WTC11 (cell line): ENCODE measurements around the gene LCP1. TPM values are rescaled to one million over a fixed set of nuclear protein-coding genes. Genes with fewer than 3 reads are reported as not detected.

Experiments used
- ATAC-seq: fragments of 200-7000 bp; cut with Tn5 transposase; 2 replicates; pipeline ENCODE4 v1.10.0; 2021; ENCODE audit warnings: mild to moderate bottlenecking, moderate library complexity
- CTCF ChIA-PET: fragments of 300-600 bp; sonication (Branson Sonifier 250); formaldehyde crosslinking; loops from one replicate; lab custom pipeline; 2021; ENCODE audit warnings: antibody characterized with exemption; lab: Charles Lee
- POLR2A ChIA-PET: fragments of 350-600 bp; sonication (Branson Sonifier 250); formaldehyde crosslinking; loops from one replicate; lab custom pipeline; 2021; ENCODE audit warnings: antibody characterized with exemption; lab: Charles Lee
- DNase-seq: peaks from one replicate; pipeline ENCODE4 v3.0.0; 2021; ENCODE audit warnings: low spot score
- H3K27ac Mint-ChIP-seq: 2 replicates; pipeline ENCODE4 v1.8.0; 2021; ENCODE audit warnings: mixed read lengths
- H3K27me3 Mint-ChIP-seq: 2 replicates; pipeline ENCODE4 v1.8.0; 2021; ENCODE audit warnings: low read depth, mild to moderate bottlenecking, moderate library complexity, mixed read lengths
- H3K36me3 Mint-ChIP-seq: 2 replicates; pipeline ENCODE4 v1.8.0; 2021; ENCODE audit warnings: mixed read lengths
- H3K4me1 Mint-ChIP-seq: 2 replicates; pipeline ENCODE4 v1.8.0; 2022; ENCODE audit warnings: mixed read lengths
- H3K4me3 Mint-ChIP-seq: 2 replicates; pipeline ENCODE4 v1.8.0; 2021; ENCODE audit warnings: mild to moderate bottlenecking, moderate library complexity, mixed read lengths
- H3K9me3 Mint-ChIP-seq: 2 replicates; pipeline ENCODE4 v1.8.0; 2021; ENCODE audit warnings: mixed read lengths
- ETV6 ChIP-seq: sonication (generic); formaldehyde crosslinking; IDR thresholded peaks from 2 replicates; pipeline ENCODE4 v1.8.1; 2022; ENCODE audit warnings: mild to moderate bottlenecking, missing genetic modification reagents
- FOXP4 ChIP-seq: sonication (generic); formaldehyde crosslinking; IDR thresholded peaks from 2 replicates; pipeline ENCODE4 v1.8.0; 2022; ENCODE audit warnings: mild to moderate bottlenecking, missing genetic modification reagents
- MXD4 ChIP-seq: fragments of 250-450 bp; sonication (Bioruptor Pico); IDR thresholded peaks from 2 replicates; pipeline ENCODE4 v1.8.0; 2021; ENCODE audit warnings: mild to moderate bottlenecking, moderate library complexity, borderline replicate concordance
- NFATC4 ChIP-seq: fragments of 250-450 bp; sonication (Bioruptor Pico); IDR thresholded peaks from 2 replicates; pipeline ENCODE4 v1.9.0; 2021; ENCODE audit warnings: mild to moderate bottlenecking
- RORB ChIP-seq: fragments of 250-450 bp; sonication (Bioruptor Pico); IDR thresholded peaks from 2 replicates; pipeline ENCODE4 v1.9.0; 2021; ENCODE audit warnings: mild to moderate bottlenecking
- SMAD3 ChIP-seq: sonication (generic); formaldehyde crosslinking; IDR thresholded peaks from 2 replicates; pipeline ENCODE4 v1.8.0; 2022; ENCODE audit warnings: missing genetic modification reagents, mild to moderate bottlenecking, borderline replicate concordance
- SMAD4 ChIP-seq: sonication (generic); formaldehyde crosslinking; IDR thresholded peaks from 2 replicates; pipeline ENCODE4 v1.8.0; 2022; ENCODE audit warnings: mild to moderate bottlenecking, missing genetic modification reagents
- ZNF416 ChIP-seq: fragments of 250-450 bp; sonication (Bioruptor Pico); IDR thresholded peaks from 2 replicates; pipeline ENCODE4 v1.9.0; 2021; ENCODE audit warnings: mild to moderate bottlenecking, inconsistent platforms
- ZNF532 ChIP-seq: fragments of 250-450 bp; sonication (Bioruptor Pico); IDR thresholded peaks from 2 replicates; pipeline ENCODE4 v1.9.0; 2021; ENCODE audit warnings: mild to moderate bottlenecking, borderline replicate concordance
- total RNA-seq: library from RNA; stranded (reverse); gene quantifications from 3 replicates; pipeline ENCODE4 v1.2.3, GENCODE V29; 2021
- TF ChIP-seq, protein P1 (sequence below): sonication (generic); formaldehyde crosslinking; conservative IDR thresholded peaks from 2 replicates; pipeline ENCODE4 v1.8.1; 2023; ENCODE audit warnings: mild to moderate bottlenecking, low read depth, missing genetic modification reagents, moderate library complexity
- TF ChIP-seq, protein P2 (sequence below): sonication (generic); formaldehyde crosslinking; IDR thresholded peaks from 2 replicates; pipeline ENCODE4 v1.8.1; 2022; ENCODE audit warnings: low read depth, missing genetic modification reagents, borderline replicate concordance
- TF ChIP-seq, protein P3 (sequence below): sonication (generic); formaldehyde crosslinking; IDR thresholded peaks from 2 replicates; pipeline ENCODE4 v1.8.1; 2023; ENCODE audit warnings: mild to moderate bottlenecking, missing genetic modification reagents, borderline replicate concordance
- TF ChIP-seq, protein P4 (sequence below): fragments of 250-450 bp; sonication (Bioruptor Pico); IDR thresholded peaks from 2 replicates; pipeline ENCODE4 v1.8.0; 2021; ENCODE audit warnings: mild to moderate bottlenecking

The LCP1 gene
- total RNA-seq, 1 experiment from 2014 or later: 3.2 TPM

DNA sequence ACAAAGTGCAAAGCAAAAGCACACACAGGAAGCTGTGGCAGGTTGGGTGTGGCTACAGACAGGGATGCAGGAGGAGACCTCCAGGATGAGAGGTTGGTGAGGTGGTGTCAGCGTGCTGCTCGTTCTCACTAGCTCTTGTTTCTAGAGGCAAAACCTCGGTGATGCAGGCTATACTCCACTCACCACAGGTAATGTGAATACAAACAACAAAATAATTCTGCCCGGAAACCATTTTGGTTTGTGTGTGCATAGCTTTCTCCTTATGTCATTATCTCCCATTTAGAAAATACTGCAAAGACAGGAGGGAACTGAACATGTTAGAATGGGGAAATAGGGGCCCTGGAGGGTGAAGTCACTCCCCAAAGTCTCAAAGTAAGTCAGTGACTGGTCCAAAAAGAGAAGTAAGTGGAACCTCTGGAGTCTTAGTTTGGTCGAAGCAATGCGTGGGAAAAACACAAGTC lies 9.4 kb downstream of the LCP1 start (continued):
- TF ChIP-seq RORB (CRISPR knock-in tag) (no peak), FOXP4 (CRISPR knock-in tag) (no peak), SMAD3 (CRISPR knock-in tag) (no peak), SMAD4 (CRISPR knock-in tag) (no peak), ZNF416 (CRISPR knock-in tag) (no peak), ETV6 (CRISPR knock-in tag) (no peak), MXD4 (no peak)
- TF ChIP-seq, protein P1, sequence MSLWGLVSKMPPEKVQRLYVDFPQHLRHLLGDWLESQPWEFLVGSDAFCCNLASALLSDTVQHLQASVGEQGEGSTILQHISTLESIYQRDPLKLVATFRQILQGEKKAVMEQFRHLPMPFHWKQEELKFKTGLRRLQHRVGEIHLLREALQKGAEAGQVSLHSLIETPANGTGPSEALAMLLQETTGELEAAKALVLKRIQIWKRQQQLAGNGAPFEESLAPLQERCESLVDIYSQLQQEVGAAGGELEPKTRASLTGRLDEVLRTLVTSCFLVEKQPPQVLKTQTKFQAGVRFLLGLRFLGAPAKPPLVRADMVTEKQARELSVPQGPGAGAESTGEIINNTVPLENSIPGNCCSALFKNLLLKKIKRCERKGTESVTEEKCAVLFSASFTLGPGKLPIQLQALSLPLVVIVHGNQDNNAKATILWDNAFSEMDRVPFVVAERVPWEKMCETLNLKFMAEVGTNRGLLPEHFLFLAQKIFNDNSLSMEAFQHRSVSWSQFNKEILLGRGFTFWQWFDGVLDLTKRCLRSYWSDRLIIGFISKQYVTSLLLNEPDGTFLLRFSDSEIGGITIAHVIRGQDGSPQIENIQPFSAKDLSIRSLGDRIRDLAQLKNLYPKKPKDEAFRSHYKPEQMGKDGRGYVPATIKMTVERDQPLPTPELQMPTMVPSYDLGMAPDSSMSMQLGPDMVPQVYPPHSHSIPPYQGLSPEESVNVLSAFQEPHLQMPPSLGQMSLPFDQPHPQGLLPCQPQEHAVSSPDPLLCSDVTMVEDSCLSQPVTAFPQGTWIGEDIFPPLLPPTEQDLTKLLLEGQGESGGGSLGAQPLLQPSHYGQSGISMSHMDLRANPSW (CRISPR knock-in tag): no peak

- H3K9me3 Mint-ChIP-seq: no peaks in the 10 kb centered on the region
- DNase-seq (no peak), ATAC-seq (no peak)
- TF ChIP-seq, protein P2, sequence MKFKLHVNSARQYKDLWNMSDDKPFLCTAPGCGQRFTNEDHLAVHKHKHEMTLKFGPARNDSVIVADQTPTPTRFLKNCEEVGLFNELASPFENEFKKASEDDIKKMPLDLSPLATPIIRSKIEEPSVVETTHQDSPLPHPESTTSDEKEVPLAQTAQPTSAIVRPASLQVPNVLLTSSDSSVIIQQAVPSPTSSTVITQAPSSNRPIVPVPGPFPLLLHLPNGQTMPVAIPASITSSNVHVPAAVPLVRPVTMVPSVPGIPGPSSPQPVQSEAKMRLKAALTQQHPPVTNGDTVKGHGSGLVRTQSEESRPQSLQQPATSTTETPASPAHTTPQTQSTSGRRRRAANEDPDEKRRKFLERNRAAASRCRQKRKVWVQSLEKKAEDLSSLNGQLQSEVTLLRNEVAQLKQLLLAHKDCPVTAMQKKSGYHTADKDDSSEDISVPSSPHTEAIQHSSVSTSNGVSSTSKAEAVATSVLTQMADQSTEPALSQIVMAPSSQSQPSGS (CRISPR knock-in tag): no peak
- no peak for TF ChIP-seq NFATC4 (CRISPR knock-in tag)
- TF ChIP-seq, protein P3, sequence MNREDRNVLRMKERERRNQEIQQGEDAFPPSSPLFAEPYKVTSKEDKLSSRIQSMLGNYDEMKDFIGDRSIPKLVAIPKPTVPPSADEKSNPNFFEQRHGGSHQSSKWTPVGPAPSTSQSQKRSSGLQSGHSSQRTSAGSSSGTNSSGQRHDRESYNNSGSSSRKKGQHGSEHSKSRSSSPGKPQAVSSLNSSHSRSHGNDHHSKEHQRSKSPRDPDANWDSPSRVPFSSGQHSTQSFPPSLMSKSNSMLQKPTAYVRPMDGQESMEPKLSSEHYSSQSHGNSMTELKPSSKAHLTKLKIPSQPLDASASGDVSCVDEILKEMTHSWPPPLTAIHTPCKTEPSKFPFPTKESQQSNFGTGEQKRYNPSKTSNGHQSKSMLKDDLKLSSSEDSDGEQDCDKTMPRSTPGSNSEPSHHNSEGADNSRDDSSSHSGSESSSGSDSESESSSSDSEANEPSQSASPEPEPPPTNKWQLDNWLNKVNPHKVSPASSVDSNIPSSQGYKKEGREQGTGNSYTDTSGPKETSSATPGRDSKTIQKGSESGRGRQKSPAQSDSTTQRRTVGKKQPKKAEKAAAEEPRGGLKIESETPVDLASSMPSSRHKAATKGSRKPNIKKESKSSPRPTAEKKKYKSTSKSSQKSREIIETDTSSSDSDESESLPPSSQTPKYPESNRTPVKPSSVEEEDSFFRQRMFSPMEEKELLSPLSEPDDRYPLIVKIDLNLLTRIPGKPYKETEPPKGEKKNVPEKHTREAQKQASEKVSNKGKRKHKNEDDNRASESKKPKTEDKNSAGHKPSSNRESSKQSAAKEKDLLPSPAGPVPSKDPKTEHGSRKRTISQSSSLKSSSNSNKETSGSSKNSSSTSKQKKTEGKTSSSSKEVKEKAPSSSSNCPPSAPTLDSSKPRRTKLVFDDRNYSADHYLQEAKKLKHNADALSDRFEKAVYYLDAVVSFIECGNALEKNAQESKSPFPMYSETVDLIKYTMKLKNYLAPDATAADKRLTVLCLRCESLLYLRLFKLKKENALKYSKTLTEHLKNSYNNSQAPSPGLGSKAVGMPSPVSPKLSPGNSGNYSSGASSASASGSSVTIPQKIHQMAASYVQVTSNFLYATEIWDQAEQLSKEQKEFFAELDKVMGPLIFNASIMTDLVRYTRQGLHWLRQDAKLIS (CRISPR knock-in tag): no peak
- TF ChIP-seq, protein P4, sequence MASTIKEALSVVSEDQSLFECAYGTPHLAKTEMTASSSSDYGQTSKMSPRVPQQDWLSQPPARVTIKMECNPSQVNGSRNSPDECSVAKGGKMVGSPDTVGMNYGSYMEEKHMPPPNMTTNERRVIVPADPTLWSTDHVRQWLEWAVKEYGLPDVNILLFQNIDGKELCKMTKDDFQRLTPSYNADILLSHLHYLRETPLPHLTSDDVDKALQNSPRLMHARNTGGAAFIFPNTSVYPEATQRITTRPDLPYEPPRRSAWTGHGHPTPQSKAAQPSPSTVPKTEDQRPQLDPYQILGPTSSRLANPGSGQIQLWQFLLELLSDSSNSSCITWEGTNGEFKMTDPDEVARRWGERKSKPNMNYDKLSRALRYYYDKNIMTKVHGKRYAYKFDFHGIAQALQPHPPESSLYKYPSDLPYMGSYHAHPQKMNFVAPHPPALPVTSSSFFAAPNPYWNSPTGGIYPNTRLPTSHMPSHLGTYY (CRISPR knock-in tag): no peak
- TF ChIP-seq ZNF532 (CRISPR knock-in tag): no peak
- no peak for TF ChIP-seq FOXP4 (CRISPR knock-in tag)
- no peak overlapping the region for H3K27ac Mint-ChIP-seq
- no peaks in the 10 kb centered on the region for H3K36me3 Mint-ChIP-seq
- ChIA-PET POLR2A (no interaction called here), CTCF (interaction anchor here (1.1 to 2.3 kb wide), 3 partner anchors 12 to 45 kb away, joined by 4 to 19 read pairs (median 4); no protein-coding TSS in a partner anchor)
- no peak overlapping the region for H3K4me3 Mint-ChIP-seq
- H3K4me1 Mint-ChIP-seq: peaks cover 17% of the 10 kb centered on the region
- peaks cover 17% of the 10 kb centered on the region for H3K27me3 Mint-ChIP-seq
Observed at GRCh38 chr13:46171739-46172138, 10.2 kb downstream of the LCP1 start.
